Mesenteric fat pad (tissue), 1 donor: ENCODE data around the gene SNED1. TPM values are rescaled to one million over a fixed set of nuclear protein-coding genes. Genes with fewer than 3 reads are reported as not detected.

ENCODE experiments used
- DNase-seq: peaks from one replicate; pipeline ENCODE4 v3.0.0-alpha.2; 2020; ENCODE audit warnings: low spot score
- total RNA-seq: library from RNA; stranded (reverse); fragmentation: NEBNext Ultra II Directional; extraction: Animal tissue kit (Norgen Biotek cat#: 25700); gene quantifications from one replicate; pipeline ENCODE4 v1.2.1, GENCODE V29; 2021
- donor health status: DM: yes; HTN: yes; CAD: no.

The SNED1 gene
- total RNA-seq, 1 donor from 2014 or later, result 58.0 TPM

- DNase-seq, result no peak
These were observed 45.2 kb downstream of the SNED1 start for GRCh38 chr2:241043581-241043980.

DNA sequence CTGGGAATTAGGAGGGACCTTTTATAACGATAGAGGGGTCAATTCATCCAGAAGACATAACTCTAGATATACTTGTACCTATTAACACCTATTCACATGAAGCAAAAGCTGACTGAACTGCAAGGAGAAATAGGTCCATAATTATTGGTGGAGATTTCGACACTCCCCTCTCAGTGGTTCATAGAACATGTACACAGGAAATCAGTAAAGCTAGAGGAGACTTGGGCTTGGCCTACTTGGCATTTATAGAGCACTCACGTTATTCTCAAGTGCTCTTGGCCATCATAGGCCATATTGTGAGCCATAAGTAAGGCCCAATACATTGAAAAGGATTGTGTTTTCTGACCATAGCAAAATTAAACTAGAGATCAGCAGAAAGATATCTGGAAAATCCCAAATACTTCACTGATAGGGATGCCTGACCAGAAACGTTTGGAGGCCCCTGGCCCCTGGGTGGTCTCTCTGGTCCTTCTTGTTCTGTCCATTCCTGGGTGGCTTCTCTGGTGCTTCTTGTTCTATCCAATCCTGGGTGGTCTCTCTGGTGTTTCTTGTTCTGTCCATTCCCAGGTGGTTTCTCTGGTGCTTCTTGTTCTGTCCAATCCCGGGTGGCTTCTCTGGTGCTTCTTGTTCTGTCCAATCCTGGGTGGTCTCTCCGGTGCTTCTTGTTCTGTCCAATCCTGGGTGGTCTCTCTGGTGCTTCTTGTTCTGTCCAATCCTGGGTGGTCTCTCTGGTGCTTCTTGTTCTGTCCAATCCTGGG is 49.0 kb downstream of the SNED1 start:
- DNase-seq, result no peak

- DNase-seq, result peak; percentile 88
These were observed 49.9 kb downstream of the SNED1 start for GRCh38 chr2:241048149-241048948.

DNA sequence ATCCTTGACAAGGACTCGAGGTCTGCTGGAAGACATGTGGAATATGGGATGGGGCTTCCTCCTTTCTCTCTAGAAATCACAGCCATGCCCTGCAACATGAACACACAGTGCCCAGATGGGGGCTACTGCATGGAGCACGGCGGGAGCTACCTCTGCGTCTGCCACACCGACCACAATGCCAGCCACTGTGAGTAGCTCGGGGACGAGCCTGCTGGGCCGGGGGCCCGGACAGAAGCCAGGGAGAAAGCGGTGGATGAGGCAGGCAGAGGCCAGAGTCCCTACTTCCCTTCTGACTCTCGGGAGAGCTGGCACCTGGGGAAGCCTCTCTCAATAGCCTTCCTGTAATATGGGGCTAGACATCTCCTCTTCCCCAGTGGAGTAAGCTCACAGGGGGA is 50.5 kb downstream of the SNED1 start:
- no peak for DNase-seq

DNA sequence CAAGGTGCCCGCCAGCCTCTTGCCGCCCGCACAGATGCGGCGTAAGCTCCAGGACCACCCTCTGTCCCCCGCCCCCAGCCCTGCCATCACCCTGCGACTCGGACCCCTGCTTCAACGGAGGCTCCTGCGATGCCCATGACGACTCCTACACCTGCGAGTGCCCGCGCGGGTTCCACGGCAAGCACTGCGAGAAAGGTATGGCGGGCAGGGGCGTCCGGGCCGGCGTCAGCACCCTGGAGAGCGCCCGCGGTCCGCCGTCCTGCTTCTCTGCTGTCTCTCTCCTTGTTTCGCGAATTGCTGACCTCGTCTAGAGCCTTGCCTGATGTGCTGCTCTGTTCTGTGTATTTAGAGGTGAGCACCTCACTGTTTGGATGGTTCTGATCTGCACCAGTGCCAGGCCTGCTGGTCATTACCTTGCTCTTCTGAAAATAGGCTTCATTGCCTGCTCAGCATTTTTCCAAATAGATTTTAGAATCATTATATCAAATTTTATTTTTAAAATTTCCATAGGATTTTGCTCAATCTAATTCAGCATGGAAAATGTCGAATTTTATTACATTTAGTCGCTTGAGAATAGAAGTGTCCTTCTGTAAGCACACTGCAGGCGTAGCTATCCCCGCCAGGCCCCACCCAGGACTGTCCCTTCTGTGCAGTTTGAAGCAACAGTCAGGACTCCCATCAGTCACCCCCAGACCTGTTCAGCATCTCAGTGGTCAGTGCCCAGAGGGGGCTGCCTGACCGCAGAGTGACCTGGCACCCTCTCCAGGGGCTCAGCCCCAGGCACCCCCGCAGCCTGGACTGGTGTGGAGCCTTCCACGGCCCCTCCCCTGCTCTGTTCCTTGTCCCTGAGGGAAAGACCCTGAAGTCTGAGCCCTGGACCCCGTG is 51.6 kb downstream of the SNED1 start:
- no peak for DNase-seq

DNA sequence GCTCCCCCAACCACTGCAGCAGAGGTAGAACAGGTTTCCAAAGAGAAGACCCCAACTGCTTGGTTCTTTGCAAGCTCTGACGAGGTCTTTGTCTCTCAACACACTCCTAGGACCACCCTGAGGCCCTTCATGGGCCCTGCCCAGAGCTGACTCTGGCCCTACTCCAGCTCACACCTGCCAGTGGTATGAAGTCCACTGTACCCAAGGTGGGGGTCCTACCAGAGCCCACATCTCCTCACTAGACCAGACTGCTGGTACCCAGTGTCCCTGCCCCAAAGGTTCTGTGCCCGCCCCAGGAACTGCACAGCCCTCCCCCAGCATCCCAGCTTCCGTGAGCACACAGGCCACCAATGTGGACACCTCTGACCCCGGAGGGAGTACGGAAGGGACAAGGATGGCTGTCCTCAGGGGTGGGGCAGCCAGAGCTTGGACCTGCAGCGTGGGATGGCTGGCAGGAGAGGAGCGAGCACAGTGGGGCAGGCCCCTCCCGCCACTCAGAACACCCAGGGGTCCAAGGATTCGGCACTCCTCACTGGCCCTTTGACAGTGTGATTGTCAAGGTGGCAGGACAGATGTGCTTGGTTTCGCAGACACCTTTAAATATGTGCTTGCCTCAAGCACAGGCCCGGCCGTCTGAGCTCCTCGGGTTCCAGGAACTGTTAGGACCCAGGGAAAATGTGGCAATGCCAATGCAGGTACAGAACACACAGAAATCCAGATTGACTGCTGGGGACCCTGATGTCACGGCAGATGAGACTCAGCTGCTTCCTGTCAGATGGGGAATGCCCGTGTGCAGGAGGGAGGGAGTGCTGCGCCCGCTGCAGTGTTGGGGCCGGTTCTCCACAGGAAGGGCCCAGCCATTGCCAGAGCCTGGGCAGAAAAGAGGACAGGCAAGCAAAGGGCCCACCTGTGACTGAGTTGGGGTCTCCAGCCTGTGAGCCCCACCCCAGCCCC is 52.5 kb downstream of the SNED1 start:
- DNase-seq, result no peak

DNA sequence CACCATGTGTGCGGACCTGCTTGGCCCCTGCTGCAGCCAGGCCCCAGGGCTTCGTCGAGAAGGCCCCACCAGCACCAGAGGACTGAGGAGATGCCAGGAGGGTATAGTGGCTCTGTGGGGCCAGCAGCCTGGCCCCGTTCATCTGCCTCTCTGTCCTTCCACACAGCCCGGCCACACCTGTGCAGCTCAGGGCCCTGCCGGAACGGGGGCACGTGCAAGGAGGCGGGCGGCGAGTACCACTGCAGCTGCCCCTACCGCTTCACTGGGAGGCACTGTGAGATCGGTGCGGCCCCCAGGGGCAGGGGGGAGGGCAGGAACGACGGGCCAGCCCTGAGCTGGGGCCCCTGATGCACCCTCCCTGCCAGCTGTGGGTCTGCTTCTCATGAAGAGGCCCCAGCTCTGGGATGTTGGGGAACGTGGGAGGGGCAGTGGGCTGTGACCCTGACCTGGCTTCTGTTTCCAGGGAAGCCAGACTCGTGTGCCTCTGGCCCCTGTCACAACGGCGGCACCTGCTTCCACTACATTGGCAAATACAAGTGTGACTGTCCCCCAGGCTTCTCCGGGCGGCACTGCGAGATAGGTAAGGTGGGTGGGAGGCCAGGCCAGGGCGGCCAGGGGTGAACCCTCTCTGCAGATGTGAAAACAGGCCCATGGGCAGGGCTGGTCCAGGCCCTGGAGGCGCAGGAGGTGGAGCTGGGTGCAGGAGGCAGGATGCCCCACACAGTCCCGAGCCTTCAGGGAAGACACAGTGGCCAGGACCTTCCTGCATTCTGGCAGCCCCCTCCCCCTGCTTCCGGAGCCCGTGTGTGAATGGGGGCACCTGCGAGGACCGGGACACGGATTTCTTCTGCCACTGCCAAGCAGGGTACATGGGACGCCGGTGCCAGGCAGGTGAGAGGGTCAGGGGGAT is 53.4 kb downstream of the SNED1 start:
- DNase-seq, result no peak

GRCh38 chr2:241052677-241053360 is 54.4 kb downstream of the SNED1 start:
- DNase-seq, result no peak

DNA sequence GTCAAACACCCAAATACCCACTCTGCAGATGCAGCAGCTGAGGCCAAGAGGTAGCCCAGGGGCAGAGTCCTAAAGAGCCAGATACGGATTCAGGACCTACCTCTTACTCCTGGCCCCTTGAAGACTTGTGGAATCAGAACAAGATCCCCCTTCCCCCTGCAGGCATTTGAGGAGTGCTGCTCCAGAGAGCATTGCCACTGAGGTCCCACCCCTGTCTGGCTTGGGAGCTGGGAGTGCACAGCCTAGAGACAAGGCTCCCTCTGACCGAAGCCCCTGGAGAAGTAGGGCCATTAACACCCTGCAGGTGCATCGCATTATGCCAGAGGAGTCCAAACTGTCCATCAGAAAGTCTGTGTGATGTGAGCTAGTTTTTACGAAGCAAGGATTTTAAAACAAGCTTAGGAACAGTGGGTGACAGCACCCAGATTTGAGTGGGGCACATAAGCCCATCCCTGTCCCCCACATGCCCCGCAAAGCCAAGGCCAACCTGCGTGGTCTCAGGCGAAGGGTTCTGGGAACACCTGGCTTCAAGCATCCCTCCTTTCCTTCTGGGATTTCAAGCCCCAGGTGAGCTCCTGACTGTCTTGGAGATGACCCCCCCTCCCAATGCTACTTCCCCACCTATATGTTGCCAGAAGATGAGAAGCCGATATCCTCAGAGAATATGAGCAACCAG is 55.3 kb downstream of the SNED1 start:
- no peak for DNase-seq

DNA sequence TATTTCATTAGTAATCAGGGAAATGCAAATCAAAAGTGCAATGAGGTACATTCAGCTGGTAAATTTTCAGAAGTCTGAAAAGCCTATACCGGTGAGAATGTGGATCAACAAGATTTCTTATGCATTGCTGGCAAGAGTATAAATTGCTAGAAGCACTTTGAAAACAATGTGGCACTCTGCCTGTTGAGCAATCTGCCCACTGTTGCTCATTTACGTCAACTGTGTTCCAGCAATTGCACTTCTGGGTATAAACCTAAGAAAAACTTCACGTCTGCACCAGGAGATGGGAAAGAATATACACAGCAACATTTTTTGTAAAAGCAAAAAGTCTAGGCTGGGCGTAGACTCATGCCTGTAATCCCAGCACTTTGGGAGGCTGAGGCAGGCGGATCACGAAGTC is 62.9 kb downstream of the SNED1 start:
- DNase-seq, result no peak

DNA sequence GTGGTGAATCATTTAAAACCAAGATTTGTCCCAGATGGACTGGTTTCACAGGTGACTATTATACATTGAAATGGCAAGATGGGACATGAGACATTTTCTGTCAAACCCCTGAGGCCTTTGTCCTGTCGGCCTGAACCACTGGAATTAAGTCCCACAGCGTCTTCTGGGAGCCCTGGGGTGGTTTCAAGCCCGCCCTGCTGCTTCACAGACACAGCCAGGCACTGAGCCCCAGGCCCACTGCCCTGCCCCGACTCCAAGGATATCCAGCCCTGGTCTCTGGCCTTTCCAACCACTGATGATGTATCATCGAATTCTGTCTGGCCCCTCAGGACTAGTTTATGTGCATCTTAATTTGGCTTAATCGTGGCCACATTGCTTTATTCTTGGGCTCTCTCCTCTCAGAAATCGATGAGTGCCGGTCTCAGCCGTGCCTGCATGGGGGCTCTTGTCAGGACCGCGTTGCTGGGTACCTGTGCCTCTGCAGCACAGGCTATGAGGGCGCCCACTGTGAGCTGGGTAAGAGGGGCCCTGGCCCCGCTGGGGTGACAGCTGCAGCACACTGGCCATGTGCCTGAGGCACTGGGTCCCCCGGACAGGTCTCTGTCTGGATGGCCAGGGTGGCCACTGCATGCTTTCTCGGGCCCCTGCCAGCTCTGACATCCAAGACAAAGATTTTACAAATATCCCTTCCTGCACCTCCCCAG is 64.1 kb downstream of the SNED1 start:
- DNase-seq, result no peak

DNA sequence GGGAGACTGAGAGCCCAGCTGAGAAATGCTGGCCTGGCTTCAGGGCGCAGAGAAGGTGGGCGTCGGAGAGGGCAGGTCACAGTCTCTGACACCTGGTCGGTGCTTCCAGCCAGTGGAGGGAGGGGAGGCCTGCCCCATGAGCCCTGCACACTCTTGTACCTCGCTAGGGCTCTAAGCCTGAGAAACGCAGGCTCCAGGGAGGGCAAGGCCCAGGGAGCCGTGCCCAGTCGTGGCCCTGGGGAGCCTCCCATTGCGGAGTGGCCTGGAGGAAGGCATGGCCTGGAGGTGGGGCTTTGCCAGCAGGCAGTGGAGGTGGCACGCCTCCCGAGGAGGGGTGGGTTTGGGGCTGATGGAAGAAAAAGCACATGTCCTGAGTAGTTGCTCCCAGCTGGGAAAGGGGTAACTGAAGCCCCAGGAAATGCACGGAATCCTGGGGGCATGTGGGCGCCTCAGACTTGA is 64.7 kb downstream of the SNED1 start:
- no peak for DNase-seq

DNA sequence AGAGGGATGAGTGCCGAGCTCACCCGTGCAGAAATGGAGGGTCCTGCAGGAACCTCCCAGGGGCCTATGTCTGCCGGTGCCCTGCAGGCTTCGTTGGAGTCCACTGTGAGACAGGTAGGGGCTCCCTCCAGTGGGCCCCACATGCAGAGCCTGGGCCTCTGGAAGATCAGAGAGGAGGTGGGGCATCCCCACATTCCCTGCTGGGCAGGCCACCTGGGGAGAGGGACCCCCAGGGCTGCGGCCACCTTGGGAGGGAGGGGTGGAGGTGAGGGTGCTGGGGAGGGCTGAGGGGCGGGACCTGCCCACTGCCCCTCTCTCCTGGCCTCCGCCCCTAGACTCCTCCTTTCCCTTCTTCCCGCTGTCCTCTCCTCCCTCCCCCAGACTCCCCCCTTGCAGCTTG is 65.2 kb downstream of the SNED1 start:
- DNase-seq, result no peak

- no peak for DNase-seq
These were observed 65.8 kb downstream of the SNED1 start for GRCh38 chr2:241064008-241064801.

DNA sequence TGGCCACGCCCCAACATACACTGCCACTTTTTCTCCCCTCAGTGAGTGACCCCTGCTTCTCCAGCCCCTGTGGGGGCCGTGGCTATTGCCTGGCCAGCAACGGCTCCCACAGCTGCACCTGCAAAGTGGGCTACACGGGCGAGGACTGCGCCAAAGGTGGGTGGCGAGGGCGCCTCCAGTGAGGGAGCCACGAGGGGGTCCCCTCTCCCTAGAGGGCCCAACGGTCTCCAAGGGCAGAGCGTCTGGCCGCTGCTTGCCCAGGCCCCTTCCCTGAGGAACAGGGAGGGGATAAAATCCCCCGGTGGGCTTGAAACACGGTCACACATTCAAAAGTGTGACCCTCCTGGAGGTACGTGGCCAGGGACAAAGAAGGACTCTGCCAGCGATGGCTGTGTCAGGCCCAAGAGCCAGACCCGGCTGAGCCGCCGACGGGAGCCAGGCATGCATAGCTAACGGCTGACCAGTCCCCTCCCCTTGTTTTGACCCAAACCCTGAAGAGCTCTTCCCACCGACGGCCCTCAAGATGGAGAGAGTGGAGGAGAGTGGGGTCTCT is 66.5 kb downstream of the SNED1 start:
- no peak for DNase-seq

DNA sequence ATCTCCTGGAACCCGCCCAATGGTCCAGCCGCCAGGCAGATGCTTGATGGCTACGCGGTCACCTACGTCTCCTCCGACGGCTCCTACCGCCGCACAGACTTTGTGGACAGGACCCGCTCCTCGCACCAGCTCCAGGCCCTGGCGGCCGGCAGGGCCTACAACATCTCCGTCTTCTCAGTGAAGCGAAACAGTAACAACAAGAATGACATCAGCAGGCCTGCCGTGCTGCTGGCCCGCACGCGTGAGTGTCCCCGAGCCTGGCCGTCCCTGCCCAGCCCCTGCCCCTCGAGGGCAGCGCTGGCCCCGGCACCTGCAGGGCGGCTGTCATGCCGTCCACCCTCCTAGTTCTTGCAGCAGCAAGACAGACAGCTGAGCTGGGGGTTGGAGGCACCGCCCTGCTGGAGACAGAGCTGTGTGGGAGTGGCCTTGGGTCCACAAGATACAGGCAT is 67.0 kb downstream of the SNED1 start:
- DNase-seq, result no peak
